SW 1271 (cell line): Measurements from ENCODE around the gene SLC43A1.

Experiments
- DNase-seq, 2 experiments: peaks; one replicate each; lab custom pipeline; 2025; lab: John Stamatoyannopoulos, UW

Gene SLC43A1

GRCh38 chr11:57497303-57498247 is 17.9 kb downstream of the SLC43A1 start:
- DNase-seq: no peak

- no peak for DNase-seq
Measured at GRCh38 chr11:57496109-57496820, 19.2 kb downstream of the SLC43A1 start.

GRCh38 chr11:57493507-57494503 is 21.7 kb downstream of the SLC43A1 start:
- DNase-seq: peak in 1 of 2 experiments; percentile 41

- peak in 1 of 2 experiments; percentile 19 for DNase-seq
Measured at GRCh38 chr11:57491371-57492061, 24.0 kb downstream of the SLC43A1 start.

- no peak for DNase-seq
Measured at GRCh38 chr11:57490456-57491248, 24.9 kb downstream of the SLC43A1 start.

GRCh38 chr11:57487920-57488659 is 27.4 kb downstream of the SLC43A1 start:
- no peak for DNase-seq

GRCh38 chr11:57487021-57487778 is 28.3 kb downstream of the SLC43A1 start:
- DNase-seq: no peak

- no peak for DNase-seq
Measured at GRCh38 chr11:57485217-57485990, 30.1 kb downstream of the SLC43A1 start.

- no peak for DNase-seq
Measured at GRCh38 chr11:57484141-57484710, 31.3 kb downstream of the SLC43A1 start.

- DNase-seq: no peak
Measured at GRCh38 chr11:57483562-57483918, 32.0 kb downstream of the SLC43A1 start.

GRCh38 chr11:57482782-57483561 is 32.5 kb downstream of the SLC43A1 start:
- DNase-seq: no peak

- DNase-seq: no peak
Measured at GRCh38 chr11:57481915-57482781, 33.4 kb downstream of the SLC43A1 start.

- DNase-seq: no peak
Measured at GRCh38 chr11:57481315-57481714, 34.2 kb downstream of the SLC43A1 start.

GRCh38 chr11:57480409-57481137 is 34.9 kb downstream of the SLC43A1 start:
- peak in 1 of 2 experiments; percentile 33 for DNase-seq

GRCh38 chr11:57479911-57480310 is 35.6 kb downstream of the SLC43A1 start:
- DNase-seq: no peak
